BE2C (cell line): ENCODE results near the gene RNF180.

Source experiments
- DNase-seq: peaks from one replicate; pipeline ENCODE4 v3.0.0-alpha.2; 2020
- H3K27me3 ChIP-seq: fragments of 250-450 bp; sonication (Bioruptor Pico); 2 replicates; pipeline ENCODE4 v1.5.1; 2020; ENCODE audit warnings: mild to moderate bottlenecking
- H3K36me3 ChIP-seq: fragments of 250-450 bp; sonication (Bioruptor Pico); 2 replicates; pipeline ENCODE4 v1.5.1; 2020; ENCODE audit warnings: mild to moderate bottlenecking
- H3K4me1 ChIP-seq: fragments of 250-450 bp; sonication (Bioruptor Pico); 2 replicates; pipeline ENCODE4 v1.5.1; 2020
- H3K4me3 ChIP-seq: 2 replicates; pipeline ENCODE4 v1.5.1; 2011; ENCODE audit warnings: low read depth, low read length
- H3K9me3 ChIP-seq: fragments of 250-450 bp; sonication (Bioruptor Pico); 2 replicates; pipeline ENCODE4 v1.5.1; 2020
- TF ChIP-seq, protein P1 (sequence below): IDR thresholded peaks from 2 replicates; pipeline ENCODE4 v1.5.1; 2012; ENCODE audit warnings: mild to moderate bottlenecking, low read depth, low read length

Gene RNF180

GRCh38 chr5:64318175-64318574 is 152.5 kb downstream of the RNF180 start:
- no peak for DNase-seq
- Histone ChIP-seq H3K36me3 (no peaks in the 10 kb centered on the region), H3K4me1 (no peaks in the 10 kb centered on the region), H3K27me3 (no peaks in the 10 kb centered on the region), H3K4me3 (no peak overlapping the region), H3K9me3 (no peaks in the 10 kb centered on the region)
- TF ChIP-seq, protein P1, sequence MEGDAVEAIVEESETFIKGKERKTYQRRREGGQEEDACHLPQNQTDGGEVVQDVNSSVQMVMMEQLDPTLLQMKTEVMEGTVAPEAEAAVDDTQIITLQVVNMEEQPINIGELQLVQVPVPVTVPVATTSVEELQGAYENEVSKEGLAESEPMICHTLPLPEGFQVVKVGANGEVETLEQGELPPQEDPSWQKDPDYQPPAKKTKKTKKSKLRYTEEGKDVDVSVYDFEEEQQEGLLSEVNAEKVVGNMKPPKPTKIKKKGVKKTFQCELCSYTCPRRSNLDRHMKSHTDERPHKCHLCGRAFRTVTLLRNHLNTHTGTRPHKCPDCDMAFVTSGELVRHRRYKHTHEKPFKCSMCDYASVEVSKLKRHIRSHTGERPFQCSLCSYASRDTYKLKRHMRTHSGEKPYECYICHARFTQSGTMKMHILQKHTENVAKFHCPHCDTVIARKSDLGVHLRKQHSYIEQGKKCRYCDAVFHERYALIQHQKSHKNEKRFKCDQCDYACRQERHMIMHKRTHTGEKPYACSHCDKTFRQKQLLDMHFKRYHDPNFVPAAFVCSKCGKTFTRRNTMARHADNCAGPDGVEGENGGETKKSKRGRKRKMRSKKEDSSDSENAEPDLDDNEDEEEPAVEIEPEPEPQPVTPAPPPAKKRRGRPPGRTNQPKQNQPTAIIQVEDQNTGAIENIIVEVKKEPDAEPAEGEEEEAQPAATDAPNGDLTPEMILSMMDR: no peak

- DNase-seq: no peak
- H3K27me3 ChIP-seq: no peaks in the 10 kb centered on the region
- no peaks in the 10 kb centered on the region for H3K36me3 ChIP-seq
- no peaks in the 10 kb centered on the region; the same call in 1 of the 2 replicates for H3K9me3 ChIP-seq
- no peaks in the 10 kb centered on the region for H3K4me1 ChIP-seq
- TF ChIP-seq, protein P1: no peak
- no peak overlapping the region for H3K4me3 ChIP-seq
Observed at GRCh38 chr5:64323591-64323990, 157.9 kb downstream of the RNF180 start.

DNA sequence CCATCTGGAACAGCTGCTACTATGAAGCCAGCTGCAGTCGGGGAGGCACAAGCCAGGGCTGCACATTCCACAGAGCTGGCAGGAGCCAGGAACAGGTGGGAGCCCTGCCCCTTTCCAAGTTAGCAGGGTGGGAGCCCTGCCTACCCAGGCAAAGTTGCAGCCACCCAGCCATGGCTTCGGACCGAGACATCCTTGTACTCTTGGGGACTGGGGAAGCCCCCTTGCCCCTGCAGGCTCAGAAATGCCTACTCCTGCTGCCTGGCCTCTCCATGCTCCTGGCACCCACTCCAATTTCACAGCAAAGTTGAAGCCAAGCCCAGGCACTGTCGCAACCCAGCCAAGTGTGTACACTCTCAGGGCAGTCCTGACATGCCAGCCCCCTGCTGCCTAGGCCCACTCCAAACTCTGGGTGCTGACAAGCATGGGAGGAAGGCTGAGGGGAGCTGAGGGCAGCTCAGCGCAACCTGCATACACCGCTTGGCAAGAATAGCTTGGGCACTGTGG is 165.1 kb downstream of the RNF180 start:
- Histone ChIP-seq H3K36me3 (no peaks in the 10 kb centered on the region), H3K4me3 (no peak overlapping the region), H3K9me3 (no peaks in the 10 kb centered on the region), H3K27me3 (no peaks in the 10 kb centered on the region), H3K4me1 (no peaks in the 10 kb centered on the region)
- DNase-seq: no peak
- TF ChIP-seq, protein P1: no peak

DNA sequence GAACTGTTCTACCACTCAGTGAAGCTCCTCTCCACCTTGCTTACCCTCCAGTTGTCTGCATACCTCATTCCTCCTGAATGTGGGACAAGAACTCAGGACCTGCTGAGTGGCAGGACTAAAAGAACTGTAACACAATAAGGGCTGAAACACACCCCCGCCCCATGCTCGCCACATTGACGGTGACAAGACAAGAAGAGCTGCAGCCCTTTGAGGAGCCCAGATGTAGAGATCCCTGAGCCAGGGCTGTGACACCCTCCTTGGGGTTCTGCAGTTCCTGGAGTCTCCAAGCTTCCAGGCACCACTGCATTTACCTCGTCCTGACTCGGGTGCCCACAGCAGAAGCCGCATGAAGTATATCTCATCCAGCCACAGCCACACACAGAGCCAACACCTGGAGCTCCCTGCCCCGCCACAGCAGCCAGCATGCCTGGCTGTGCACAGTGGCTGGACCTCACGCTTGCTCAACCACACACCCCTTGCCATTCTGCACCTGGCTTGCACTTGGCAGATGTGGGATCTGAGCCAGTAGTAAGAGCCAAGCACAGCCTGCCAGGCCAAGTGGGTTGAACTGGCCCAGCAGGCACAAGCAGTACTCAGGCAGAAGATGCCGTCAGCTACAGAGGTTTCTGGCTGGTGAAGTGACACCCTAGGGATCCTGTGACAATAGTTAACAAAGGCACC is 166.1 kb downstream of the RNF180 start:
- Histone ChIP-seq H3K27me3 (no peaks in the 10 kb centered on the region), H3K9me3 (no peaks in the 10 kb centered on the region), H3K36me3 (no peaks in the 10 kb centered on the region), H3K4me3 (no peak overlapping the region), H3K4me1 (no peaks in the 10 kb centered on the region)
- TF ChIP-seq, protein P1: no peak
- no peak for DNase-seq

DNA sequence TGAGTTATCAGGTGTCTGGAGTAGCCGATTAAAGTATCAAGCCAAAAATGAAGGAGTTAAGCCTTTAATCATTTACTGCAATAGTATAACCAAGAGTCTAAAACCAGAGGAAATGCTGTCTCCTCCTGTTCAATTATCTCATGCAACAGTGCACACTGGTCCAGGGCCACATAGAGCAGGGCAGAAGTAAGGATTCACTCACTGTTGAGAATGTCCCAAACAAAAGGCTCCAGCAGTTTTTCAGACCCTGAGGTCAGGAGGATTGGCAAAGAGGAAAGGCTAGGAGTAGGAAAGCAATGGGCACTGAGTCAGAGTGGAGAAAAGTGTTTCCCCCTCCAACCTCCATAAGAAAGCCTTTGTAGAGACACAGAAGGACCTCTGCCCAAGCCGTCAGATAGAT is 168.2 kb downstream of the RNF180 start:
- no peaks in the 10 kb centered on the region for H3K9me3 ChIP-seq
- no peaks in the 10 kb centered on the region for H3K4me1 ChIP-seq

GRCh38 chr5:64339769-64340168 is 174.1 kb downstream of the RNF180 start:
- H3K4me3 ChIP-seq: no peak overlapping the region
- no peaks in the 10 kb centered on the region for H3K9me3 ChIP-seq
- no peaks in the 10 kb centered on the region for H3K4me1 ChIP-seq
- TF ChIP-seq, protein P1: no peak
- H3K36me3 ChIP-seq: no peaks in the 10 kb centered on the region
- no peak for DNase-seq
- no peaks in the 10 kb centered on the region for H3K27me3 ChIP-seq

More for the DNA sequence above, 168.2 kb downstream of the RNF180 start:
- H3K4me3 ChIP-seq: no peak overlapping the region
- H3K36me3 ChIP-seq: no peaks in the 10 kb centered on the region
- DNase-seq: no peak
- no peaks in the 10 kb centered on the region for H3K27me3 ChIP-seq
- TF ChIP-seq, protein P1: no peak
